DND-41 (cell line): ENCODE results near the gene NKTR.

Experiments
- EZH2 ChIP-seq: IDR thresholded peaks from 3 replicates; pipeline ENCODE4 v1.6.1; 2012; ENCODE audit warnings: borderline replicate concordance, low read depth, mild to moderate bottlenecking, moderate library complexity, low read length, inconsistent platforms; ENCODE audit not compliant: severe bottlenecking
- TF ChIP-seq, protein P1 (sequence below): IDR thresholded peaks from 2 replicates; pipeline ENCODE4 v1.5.1; 2012; ENCODE audit warnings: borderline replicate concordance, low read length, moderate library complexity, mild to moderate bottlenecking; ENCODE audit not compliant: poor library complexity, severe bottlenecking; ENCODE audit errors: extremely low read depth

DNA sequence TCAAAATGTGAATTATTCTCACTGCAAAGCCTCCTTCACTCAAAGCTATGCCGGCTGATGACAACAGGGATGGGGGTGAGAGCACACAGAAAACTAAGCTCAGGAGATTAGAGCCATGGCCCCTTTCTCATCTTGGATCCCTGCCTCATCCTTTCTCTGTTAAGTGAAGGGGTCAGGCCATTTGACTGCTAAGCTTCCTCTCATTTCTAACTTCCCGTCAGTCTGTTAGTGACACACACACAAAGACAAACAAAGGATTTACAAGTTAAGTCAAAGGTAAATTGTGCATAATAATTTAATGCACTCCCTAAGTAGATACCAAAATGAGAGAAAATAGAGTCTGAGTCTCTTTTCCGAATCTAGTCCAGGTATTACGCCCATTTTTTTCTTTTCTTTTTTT, 8.7 kb upstream of the NKTR start:
- TF ChIP-seq, protein P1, sequence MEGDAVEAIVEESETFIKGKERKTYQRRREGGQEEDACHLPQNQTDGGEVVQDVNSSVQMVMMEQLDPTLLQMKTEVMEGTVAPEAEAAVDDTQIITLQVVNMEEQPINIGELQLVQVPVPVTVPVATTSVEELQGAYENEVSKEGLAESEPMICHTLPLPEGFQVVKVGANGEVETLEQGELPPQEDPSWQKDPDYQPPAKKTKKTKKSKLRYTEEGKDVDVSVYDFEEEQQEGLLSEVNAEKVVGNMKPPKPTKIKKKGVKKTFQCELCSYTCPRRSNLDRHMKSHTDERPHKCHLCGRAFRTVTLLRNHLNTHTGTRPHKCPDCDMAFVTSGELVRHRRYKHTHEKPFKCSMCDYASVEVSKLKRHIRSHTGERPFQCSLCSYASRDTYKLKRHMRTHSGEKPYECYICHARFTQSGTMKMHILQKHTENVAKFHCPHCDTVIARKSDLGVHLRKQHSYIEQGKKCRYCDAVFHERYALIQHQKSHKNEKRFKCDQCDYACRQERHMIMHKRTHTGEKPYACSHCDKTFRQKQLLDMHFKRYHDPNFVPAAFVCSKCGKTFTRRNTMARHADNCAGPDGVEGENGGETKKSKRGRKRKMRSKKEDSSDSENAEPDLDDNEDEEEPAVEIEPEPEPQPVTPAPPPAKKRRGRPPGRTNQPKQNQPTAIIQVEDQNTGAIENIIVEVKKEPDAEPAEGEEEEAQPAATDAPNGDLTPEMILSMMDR, result no peak
- no peak for TF ChIP-seq EZH2
